GM21381 (cell line): ENCODE measurements around the gene MXD4.

ENCODE experiments used
- ATAC-seq: cut with Tn5 transposase; IDR thresholded peaks from one replicate; pipeline ENCODE4 v1.9.1; 2021; ENCODE audit warnings: mild to moderate bottlenecking, moderate library complexity; ENCODE audit not compliant: unreplicated experiment

Gene MXD4

DNA sequence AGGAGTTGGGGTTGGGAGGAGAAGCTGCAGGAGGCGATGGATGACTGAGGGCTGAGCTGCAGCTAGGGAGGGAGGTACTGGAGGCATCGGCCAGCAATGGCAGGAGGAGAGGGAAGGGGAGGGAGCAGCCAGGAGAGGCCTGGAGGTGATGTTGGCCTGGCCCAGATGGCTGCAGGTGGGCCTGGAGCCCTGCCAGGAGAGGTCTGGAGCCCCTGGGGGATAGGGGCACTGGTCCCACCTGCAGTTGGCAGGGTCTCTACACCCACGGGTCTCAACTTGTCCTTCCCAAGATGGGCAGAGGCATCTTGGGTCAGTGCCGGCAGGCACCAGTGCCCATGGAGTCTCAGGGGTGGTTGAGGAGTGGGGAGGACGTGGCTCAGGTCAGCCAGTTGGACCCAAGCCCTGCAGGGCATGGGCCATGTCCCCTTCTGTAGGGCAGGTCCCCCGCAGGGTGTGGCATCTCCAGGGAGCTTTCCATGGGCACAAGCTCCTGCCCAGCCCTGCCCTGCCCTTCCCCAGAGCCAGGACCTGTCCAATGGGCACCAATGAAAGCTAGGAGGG is 2.7 kb upstream of the MXD4 start:
- ATAC-seq, result no peak

DNA sequence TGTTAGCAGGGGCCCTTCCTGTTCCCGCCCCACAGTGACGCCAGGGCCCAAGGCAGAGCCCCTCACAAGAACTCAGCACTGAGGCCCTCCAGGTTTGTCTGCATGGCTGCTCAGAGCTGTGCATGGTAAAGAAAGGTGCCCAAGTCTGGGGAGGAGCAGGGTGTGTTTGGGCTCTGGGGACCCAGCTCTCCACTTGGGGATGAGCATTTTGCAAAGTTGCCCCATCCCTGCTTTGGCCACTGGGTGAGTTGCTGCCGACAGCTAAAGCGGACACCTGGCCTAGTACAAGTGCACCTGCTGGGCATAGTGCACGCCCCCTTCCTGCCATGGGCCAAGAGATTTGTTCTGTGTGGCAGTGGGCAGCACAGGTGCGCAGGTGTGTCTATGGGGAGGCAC is 2.0 kb upstream of the MXD4 start:
- ATAC-seq, result no peak

DNA sequence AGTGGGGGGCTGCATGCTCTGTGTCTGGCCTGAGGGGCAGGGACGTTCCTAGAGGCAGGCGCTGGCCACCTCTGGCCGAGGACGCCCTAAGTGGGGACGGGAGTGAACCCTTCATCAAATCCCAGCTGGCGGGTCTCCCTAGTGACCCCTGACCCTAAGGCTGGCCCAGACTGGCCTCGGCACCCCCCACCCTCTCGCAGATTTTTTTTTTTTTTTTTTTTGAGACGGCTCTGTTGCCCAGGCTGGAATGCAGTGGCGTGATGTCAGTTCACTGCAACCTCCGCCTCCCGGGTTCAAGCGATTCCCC is 988 bp upstream of the MXD4 start:
- ATAC-seq, result no peak

DNA sequence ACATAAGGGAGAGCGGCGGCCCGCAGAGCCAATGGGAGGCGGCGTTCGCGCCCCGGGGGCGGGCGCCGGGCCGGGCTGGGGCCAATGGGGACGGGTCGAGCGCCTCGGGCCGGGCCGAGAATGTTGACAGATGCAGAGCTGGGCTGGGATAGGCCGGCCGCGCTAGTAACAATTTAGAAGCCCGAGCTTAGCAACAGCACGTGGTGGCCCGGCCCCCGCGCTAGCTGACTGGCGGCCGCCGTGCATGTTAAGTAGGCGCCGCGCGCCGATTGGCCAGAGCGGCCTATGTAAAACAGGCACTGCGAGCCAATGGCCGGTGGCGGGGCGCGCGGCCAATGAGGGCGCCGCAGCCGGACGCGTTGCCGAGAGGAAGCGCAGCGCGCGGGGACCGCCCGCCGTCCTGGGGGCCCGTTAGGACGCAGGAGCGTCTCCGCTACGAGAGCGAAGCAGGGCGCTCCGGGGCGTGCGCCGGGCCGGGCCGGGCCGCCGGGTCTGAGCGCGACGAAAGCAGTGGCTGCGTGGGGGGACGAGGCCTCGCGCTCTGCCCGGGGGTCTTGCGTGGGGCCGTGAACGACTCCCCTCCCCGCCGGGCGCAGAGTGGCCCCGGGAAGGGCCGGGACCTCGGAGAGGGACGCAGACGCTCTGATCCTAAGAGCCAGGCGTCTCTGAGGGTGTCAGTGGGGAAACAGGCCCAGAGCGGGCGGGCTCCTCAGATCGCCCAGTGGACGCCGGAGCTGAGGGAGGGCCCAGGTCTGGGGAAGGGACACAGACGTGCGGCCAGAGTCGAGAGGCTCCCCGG is 435 bp upstream of the MXD4 start:
- ATAC-seq, result peak; percentile 86

DNA sequence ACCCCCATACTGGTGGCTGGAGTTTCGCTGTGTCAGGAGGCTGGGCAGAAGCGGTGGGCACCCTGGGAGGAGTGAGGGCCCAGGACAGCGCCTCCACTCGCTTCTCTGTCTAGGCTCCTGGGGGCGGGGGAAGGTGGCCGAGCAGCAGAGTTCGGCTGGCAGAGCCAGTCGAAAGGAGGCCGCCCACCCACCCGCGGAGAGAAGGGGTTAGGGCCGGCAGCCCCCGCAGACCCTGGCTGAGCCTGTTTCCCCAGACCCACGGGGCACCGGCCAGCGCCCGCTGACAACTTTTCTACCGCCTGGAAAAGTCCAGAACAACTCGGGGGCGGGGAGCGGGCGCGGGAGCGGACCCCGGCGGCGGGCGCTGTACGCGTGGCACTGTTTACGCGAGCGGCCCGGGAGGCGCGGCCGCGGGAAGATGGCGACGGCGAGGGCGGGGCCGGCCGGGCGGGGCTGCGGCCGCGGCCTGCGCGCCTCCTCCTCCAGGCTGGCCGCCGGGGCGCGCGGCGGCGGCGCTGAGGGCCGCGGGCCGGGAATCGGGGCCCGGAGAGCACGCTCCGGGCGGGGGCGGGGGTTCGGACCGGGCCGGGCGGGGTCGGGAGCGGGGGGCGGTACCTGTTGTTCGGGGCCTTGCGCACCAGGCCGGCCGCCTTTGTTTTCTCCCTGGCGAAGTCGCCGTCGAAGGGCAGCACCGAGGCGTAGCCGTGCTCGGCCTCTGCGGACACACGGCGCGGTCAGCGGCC is 628 bp downstream of the MXD4 start:
- peak; percentile 25 for ATAC-seq

DNA sequence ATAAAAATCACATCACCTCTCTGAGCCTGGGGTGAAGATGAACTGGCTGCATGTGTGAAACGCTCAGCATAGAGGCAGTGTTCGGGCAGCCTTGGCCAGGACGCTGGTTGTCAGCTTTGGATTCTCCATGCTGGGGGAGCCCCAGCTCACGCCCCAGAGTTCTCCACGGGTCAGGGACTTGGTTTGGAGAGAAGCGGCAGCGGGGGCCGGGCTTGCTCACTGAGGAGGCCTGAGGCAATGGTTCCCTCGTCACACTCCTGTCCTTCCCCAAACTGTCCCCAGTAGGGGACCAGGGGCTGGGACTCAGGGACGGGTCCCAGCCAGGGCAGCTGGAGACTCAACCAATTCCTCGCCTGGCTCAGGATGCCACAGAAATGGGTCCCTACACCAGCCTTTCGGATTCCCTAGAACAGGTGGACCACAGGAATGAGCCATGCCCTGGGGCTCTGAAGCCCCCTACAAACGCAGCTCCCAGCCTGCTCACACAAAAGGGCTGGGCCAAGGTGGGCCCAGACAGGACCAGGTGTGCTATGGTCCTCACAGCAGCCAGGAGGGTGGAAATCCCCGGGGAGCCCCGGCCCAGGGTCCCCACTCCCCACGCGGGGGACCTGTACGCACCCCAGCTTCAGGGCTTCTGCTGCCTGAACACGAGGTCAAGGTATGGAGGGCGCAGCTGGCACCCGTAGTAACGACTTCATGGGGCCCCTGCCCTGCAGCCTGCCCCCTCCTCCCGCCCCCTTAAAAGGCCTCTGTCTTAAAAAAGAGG is 1.4 kb downstream of the MXD4 start:
- no peak for ATAC-seq

DNA sequence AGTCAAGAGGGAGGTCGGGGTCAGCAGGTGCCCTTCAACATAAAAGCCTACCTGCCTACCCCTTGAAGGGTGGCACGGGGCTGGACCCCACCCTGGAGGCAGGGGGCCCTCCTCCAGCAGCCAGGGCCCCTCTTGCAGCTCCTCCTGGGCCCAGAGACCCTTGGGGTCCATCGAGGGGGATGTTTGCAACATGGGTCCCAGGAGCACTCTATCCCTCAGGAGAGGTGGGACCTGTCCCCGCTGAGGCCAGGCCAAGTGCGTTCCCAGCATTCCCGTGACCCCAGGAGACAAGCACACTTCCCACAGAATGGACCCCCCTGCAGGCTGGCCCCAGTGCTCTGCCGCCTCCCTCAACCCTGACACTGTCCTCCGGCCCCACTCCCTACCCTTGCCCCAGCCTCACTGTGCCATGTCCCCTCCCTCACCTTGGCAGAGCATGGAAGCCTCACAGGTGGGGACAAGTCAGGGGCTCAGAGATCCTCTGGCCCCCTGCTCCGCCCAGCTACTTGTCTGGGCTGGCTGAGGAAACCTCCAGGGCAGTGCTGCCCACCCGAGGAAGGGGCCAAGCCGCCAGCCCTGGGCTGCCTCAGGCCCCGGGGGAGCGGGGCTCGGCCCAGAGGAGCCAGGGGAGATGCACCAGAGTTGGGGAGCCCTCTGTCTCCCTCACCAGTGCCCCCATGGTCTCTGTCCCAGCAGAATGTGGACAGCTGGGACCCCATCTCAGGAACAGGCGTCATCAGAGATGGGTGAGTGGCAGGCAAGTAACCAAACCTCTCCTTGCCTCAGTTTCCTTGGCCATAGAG is 2.2 kb downstream of the MXD4 start:
- ATAC-seq, result no peak

DNA sequence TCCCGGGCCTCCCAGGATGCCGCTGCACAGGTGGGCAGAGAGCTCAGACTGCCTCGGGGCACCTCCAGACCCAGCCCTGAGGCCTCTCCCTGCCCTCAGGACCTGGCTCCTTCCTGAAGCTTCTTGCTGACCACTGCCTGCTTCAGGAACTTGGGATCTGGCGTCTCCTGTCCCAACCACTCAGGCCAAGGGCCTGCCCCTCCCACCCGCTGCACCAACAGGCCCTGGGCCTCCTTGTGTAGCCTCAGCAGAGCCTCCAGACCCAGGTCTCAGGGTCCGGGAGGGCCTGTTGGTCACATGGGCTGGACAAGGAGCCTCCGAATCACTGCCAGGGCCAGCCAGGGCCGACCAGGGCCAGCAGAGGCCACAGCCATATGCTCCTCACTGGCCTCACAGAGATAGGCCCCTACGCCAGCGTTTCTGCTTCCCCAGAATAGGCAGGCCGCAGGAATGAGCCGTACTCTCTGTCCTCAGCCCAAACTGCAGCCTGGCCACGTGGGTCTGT is 2.8 kb downstream of the MXD4 start:
- no peak for ATAC-seq

DNA sequence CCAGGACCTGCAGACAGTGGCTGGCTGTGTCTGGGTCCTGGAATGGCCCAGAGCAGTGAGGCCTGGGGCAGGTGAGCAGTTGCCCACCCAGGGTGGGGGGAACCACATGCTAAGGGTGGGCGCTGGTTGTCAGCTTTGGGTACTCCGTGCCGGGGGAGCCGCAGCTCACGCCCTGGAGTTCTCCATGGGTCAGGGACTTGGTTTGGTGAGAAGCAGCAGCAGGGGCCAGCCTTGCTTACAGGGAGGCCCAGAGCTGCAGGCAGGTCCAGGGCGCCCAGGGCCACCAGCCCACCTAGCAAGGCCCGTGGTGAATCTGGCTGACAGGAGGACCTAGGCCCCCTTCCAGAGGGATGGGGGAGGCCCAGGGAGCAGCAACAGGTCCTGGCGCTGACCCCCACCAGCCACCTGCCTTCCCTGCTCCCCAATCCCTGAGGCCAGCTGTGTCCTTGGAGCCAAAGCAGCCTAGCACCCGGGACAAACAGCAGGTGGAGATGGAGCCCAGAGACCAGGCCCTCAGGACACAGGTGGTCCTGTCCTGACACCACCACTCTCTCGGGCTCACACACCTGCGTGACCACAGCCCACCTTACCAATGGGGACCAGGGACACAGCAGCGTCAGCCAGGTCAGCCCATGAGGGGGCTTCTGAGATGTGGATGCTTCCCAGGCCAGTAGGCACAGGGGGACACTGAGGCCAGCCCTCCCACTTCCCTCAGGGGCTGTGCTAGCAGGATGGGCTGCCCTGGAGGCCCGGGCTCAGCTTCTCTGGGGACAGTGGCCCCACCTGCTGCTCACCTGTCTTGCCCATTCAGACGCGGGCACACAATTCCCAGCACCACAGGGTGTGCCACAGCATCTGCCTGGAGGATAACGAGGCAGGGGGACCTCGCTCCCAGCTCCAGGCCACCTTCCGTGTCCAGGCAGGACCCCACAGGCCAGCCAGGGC is 3.5 kb downstream of the MXD4 start:
- no peak for ATAC-seq

DNA sequence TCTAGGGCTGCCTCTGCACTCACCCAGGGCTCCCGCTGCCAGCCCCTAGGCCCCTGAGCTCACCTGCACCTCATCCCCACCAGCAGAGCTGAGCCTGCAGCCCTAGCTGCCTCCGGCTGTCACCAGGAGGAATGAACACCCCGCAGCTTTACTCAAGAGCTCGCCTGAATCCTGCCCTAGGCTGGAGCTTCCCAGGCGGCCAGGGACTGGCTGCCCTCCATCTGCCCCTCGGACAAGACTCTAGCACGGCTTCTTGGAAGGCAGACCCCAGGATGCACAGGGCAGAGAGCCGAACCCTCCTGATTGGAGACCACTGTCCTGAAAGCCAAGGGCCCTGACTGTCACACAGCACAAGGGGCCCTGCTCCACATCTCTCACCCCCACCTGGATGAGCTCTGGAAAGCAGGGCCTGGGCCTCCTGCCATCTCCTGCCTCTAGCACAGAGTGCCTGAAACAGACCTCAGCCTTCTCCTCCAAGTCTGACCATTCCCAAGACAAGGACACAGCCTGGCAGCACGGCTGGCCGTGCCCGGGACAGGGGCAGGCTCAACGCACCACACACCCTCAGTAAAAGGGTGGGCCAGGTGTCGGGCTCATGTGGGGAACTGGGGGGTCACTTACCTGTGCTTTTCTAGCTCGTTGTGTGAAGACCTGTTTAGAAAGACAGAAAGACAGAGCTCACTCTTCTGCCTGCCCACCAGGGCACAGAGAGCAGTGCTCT is 4.4 kb downstream of the MXD4 start:
- no peak for ATAC-seq

DNA sequence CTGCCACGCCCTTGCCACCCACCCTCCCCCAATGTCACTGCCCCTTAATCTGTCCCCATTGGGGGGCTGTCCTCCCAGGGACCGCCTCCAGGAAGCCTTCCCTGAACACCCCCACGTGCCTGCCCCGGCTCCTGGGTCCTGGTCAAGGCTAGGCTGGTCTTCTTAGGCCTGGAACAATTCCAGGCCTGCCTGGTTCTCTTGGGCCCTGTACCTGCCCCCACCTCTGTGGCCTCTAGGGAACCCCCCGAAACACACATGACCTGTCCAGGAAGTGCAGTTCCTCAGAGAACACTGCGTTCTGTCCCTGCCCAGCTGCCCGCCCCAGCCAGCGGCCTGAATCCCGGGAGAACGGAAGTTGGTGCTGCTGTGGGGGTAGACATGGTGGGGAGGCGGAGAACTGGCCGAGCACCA is 5.1 kb downstream of the MXD4 start:
- no peak for ATAC-seq

DNA sequence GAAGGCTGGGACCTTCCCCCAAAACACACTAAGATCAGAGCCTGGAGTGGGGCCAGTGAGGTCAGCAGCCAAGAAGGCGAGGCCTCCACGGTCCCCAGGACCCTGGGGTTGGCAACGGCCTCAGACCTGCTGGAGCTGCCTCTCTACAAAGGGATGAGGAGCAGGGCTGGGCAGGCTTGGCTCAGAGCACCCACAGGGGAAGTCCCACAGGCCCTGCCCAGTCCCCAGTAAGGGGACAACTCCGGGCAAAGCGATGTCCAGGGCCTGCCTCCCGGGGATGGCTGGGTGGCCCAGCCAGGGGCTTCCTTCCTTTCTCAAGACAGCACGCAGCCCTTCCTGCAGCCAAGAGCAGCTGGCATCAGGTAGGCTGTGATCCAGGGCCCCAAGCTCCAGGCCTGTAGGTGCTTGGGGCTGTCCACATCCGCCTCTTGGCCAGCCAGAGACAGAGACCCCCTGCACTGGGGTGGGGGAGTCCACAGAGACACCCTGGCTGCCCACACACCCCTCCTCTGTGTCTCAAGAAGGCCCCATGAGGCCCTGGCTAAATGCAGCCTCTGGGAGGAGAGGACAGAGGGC is 5.7 kb downstream of the MXD4 start:
- ATAC-seq, result no peak

DNA sequence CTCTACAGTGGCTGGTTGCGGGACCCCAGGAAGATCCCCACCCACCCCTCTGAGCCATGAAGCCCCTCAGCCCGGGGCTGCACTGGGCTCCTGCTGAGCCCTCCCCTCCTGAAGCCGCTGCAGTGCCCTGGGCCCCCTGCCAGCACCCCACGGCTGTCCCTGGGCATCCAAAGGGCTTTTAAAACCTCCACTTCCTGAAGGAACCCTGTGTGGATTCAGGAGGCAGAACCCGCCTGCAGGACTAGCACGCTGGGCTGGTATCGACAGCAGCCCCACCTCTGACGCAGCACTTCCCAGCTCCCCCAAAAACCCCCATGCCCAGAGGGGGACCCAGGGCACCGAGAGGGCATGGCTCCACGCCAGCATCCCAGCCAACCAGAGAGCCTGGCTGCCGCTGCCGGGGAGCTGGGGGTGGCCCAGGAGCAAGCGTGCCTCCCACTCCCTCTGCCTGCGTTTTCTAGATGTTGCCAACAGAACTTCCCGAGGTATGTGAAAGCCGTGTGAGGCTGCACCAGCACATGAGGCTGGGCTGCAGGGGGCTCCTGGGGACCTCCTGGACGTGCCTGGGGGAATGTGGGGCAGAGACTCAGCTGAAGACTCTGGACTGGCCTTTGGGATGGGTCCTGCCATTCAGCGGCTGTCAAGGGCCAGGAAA is 6.3 kb downstream of the MXD4 start:
- ATAC-seq, result no peak

DNA sequence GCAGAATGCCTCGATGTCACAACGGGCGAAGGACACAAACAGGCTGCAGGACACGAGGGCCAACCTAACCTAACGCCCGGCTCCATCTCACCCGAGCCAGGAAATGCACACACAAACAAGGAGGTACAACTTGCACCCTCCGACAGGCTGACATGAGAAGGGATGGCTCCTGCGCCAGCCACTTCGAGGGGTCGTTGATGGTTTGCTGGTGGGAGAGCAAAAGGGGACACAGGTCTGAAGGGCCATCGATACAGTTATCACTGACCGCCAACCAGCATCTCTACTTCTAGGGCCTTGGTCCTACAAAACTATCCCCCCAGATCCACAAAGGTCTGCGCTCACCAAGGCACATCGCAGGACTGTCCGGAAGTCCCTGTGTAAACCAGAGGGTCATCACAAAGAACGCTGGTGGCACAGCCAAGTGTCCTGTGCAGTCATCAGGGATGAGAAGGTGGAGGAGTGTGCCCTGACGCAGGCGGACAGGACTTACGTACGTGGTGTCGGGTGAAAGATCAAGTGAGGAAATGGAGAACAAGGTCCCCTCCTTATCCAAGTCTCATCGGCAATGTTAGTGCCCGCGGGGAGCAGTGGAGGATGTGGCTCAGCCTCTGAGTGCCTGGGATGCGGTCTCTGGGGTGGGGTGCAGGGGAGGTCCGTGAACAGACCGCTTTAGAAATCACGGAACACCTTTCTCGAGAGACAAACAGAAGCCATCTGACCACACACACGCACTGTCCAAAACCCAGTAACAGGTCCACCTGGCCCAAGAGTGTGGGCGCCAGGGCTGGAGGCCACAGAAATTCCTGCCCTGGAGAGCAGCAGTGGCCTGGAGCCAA is 7.0 kb downstream of the MXD4 start:
- no peak for ATAC-seq

DNA sequence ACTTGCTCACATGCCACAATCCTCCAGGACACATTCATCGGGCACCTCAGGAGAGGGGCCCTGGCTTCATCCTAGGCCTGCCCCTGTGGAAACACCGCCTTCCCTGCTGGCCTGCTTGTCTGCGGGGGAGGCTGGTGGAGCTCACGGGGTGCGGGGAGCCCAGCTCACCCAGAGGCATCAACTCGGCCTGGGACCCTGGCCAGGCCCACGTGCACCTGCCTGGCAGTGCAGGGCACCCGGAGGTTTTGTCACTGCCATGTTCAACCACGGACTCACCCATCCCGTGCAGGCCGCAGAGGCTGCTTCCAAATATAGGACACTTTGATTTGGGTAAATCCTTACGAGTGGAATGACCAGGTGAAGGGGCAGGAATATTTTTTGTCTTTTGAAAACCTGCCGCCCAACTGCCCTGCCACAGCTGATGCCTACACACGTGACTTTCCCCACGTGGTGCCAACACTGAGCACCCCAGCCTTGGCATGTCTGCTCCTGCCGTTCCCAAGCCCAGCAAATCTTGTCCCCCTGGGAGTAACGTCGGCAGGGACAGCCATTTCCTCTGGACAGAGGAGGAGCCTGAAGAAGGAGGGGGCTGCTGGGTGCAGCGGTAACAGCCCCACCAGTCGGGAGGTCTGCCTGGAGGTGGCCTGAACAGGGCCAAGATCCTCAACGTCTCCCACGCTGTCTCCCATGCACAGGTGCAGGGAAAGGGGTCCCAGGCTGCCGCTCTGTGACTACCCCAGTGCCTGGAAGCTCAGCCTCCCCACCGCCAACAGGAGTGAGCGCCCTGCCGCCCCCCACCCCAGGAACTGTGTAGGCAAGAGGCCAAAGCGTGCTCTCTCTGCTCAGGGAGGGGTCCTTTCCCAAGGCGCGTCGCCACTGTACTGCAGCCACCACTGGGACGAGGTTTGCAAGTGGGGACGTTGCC is 8.5 kb downstream of the MXD4 start:
- ATAC-seq, result no peak

DNA sequence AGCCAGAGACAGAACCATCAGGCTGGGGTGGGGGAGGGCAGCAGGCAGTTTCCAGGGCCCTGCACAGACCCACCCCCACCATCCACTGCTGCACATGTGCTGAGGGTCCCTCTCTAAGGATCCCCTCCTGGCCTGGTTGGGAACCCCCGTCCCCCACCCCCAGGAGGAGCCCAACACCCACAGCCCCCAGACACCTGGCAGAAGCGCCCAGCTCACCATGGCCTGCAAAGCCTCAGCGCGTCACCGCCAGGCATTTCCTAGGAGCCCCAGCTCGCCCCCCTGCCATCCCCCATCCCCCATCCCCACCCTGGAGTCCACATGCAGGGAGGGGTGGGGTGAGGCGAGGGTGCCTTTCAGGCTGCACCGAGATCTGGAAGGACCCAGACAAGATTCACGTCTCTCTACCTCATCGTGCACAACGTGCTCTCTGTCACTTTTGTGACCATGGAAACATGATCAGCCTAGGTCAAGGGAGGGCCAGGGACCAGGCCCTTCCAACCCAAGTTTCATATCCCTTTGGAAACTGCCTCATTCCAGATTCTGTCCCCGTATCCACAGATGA is 9.3 kb downstream of the MXD4 start:
- no peak for ATAC-seq
